Vagina (tissue), 2 donors: Measurements from ENCODE around the gene RFX7. TPM values are rescaled to one million over a fixed set of nuclear protein-coding genes. Genes with fewer than 3 reads are reported as not detected.
"Not testable (repeated sequence)": the region's sequence is repeated elsewhere in the genome, so short reads cannot be mapped to it uniquely, and the experiment has no call there.

Source experiments
- DNase-seq, 2 donors: peaks; one replicate each; pipeline ENCODE4 v3.0.0-alpha.2; 2017; ENCODE audit errors: extremely low spot score in 2 of 2
- H3K27ac ChIP-seq: fragments of 200-600 bp; sonication (generic); one replicate; pipeline ENCODE4 v1.5.1; 2019
- H3K27me3 ChIP-seq: fragments of 200-600 bp; sonication (generic); one replicate; pipeline ENCODE4 v1.5.1; 2019
- H3K36me3 ChIP-seq, 2 donors: fragments of 200-600 bp; sonication (generic); one replicate each; pipeline ENCODE4 v1.5.1; 2017 to 2019
- H3K4me1 ChIP-seq: fragments of 200-600 bp; sonication (generic); one replicate; pipeline ENCODE4 v1.5.1; 2019
- H3K4me3 ChIP-seq, 2 donors: fragments of 200-600 bp; sonication (generic); 1 replicate in 1 of 2; 2 replicates in 1 of 2; pipeline ENCODE4 v1.5.1; 2016 to 2019
- H3K9me3 ChIP-seq: fragments of 200-600 bp; sonication (generic); one replicate; pipeline ENCODE4 v1.5.1; 2019
- POLR2A ChIP-seq, 2 donors: fragments of 450-650 bp; IDR thresholded peaks; one replicate each; pipeline ENCODE4 v1.6.1; 2017; ENCODE audit warnings: antibody characterized with exemption in 2 of 2, mild to moderate bottlenecking in 2 of 2, moderate library complexity in 2 of 2
- POLR2AphosphoS5 ChIP-seq, 2 donors: sonication (generic); formaldehyde crosslinking; IDR thresholded peaks; one replicate each; pipeline ENCODE4 v1.9.0; 2017; ENCODE audit warnings: antibody characterized with exemption in 2 of 2, mild to moderate bottlenecking in 2 of 2, low read depth in 1 of 2; ENCODE audit not compliant: insufficient read depth in 1 of 2
- intact Hi-C: fragments of 100-400 bp; cut with DNase I; formaldehyde crosslinking; loops from one replicate; pipeline ENCODE4 v1.15.1; 2023
- total RNA-seq: library from RNA; depleted of rRNA; stranded (reverse); fragments of >200 nt; gene quantifications from one replicate; pipeline ENCODE4 v1.2.3, GENCODE V29; 2016
- TF ChIP-seq, protein P1 (sequence below), 3 experiments: fragments of 450-650 bp in 2 of 3; fragments of 200-600 bp in 1 of 3; sonication (generic) in 1 of 3; IDR thresholded peaks; one replicate each; pipeline ENCODE4 v1.5.1; 2017 to 2019; ENCODE audit warnings: antibody characterized with exemption in 3 of 3, mild to moderate bottlenecking in 2 of 3, moderate library complexity in 2 of 3

RFX7 gene
- total RNA-seq, 1 donor from 2014 or later, result 15.5 TPM

DNA sequence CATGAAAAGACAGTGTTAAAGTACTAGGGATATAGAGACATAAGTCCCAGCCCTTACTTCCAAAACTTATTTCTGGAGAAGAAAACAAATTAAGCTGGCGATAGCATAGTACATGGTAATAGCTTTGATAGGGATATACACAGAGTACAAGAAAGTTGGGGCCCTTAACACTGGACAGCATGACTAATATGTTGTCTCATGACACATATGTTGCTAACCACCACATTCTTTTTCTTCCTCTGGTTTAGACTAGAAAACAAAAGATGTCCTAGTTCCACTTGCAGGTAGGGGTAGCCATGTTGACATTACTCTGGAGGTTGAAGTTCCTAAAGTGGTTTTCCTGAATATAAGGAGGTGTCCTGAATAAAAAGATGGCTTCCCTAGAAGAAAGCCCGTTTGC, 75.3 kb downstream of the RFX7 start:
- intact Hi-C loops, result no loop called here
- Histone ChIP-seq H3K9me3 (no peaks in the 10 kb centered on the region), H3K27me3 (no peaks in the 10 kb centered on the region), H3K27ac (no peak overlapping the region), H3K4me1 (peaks cover 6% of the 10 kb centered on the region), H3K36me3 (peaks cover 0 to 3% of the 10 kb centered on the region in 2 donors), H3K4me3 (no peak overlapping the region)
- DNase-seq, result no peak
- TF ChIP-seq POLR2A (IDR thresholded peaks at IDR 0.05) (no peak), POLR2AphosphoS5 (IDR thresholded peaks at IDR 0.05; ENCODE audit: insufficient read depth in 1 of 2, low read depth in 1 of 2) (no peak)
- TF ChIP-seq, protein P1, sequence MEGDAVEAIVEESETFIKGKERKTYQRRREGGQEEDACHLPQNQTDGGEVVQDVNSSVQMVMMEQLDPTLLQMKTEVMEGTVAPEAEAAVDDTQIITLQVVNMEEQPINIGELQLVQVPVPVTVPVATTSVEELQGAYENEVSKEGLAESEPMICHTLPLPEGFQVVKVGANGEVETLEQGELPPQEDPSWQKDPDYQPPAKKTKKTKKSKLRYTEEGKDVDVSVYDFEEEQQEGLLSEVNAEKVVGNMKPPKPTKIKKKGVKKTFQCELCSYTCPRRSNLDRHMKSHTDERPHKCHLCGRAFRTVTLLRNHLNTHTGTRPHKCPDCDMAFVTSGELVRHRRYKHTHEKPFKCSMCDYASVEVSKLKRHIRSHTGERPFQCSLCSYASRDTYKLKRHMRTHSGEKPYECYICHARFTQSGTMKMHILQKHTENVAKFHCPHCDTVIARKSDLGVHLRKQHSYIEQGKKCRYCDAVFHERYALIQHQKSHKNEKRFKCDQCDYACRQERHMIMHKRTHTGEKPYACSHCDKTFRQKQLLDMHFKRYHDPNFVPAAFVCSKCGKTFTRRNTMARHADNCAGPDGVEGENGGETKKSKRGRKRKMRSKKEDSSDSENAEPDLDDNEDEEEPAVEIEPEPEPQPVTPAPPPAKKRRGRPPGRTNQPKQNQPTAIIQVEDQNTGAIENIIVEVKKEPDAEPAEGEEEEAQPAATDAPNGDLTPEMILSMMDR (IDR thresholded peaks at IDR 0.05), result no peak

DNA sequence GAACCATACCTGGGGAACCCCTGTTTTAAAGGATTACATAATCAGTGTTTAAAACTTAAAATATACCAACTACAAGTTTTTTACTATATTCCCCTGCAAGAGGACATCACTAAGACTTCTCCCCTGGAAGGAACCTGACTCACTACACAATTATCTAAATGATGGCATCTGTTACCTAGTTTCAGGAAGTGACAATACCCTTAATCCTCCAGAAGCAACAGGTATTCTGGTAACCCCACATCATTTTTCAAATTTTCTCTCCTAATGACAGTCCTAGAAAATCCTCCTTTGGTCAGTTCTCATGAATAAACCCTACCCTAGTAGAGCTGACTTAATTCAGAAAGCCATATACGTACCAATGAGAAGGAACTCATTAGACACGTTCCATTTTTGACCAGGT, 78.4 kb downstream of the RFX7 start:
- peaks cover 32% of the 10 kb centered on the region for H3K4me1 ChIP-seq
- DNase-seq, result no peak
- intact Hi-C loops, result no loop called here
- H3K4me3 ChIP-seq, result no peak overlapping the region
- no peak for TF ChIP-seq POLR2AphosphoS5 (IDR thresholded peaks at IDR 0.05; ENCODE audit: insufficient read depth in 1 of 2, low read depth in 1 of 2)
- TF ChIP-seq, protein P1 (IDR thresholded peaks at IDR 0.05), result no peak
- no peak for TF ChIP-seq POLR2A (IDR thresholded peaks at IDR 0.05)
- no peaks in the 10 kb centered on the region for H3K9me3 ChIP-seq
- H3K27me3 ChIP-seq, result no peaks in the 10 kb centered on the region
- H3K27ac ChIP-seq, result no peak overlapping the region
- H3K36me3 ChIP-seq, result no peaks in the 10 kb centered on the region

DNA sequence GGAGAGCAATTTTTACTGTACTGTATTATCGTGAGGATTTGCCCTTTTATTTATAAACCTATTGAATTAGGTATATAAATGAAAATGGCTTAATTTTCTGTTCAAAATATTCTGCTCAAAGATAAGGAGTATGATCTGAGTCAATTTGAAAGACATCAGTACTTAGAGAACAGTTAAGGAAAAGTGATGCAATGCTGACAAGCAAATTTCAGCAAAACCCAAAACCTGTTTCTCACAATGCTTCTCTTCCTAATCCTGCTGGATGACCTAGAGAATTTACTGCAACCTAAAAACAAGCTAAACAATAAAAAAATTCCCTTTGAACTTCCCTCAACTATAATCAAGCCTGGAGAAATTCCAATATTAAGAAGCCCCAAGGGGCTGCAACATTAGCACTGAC, 82.7 kb downstream of the RFX7 start:
- DNase-seq, result no peak
- Histone ChIP-seq H3K4me1 (peaks cover 26% of the 10 kb centered on the region), H3K36me3 (no peaks in the 10 kb centered on the region), H3K4me3 (no peak overlapping the region), H3K27ac (no peak overlapping the region), H3K27me3 (no peaks in the 10 kb centered on the region), H3K9me3 (no peaks in the 10 kb centered on the region)
- intact Hi-C loops, result no loop called here
- TF ChIP-seq, protein P1 (IDR thresholded peaks at IDR 0.05), result no peak
- no peak for TF ChIP-seq POLR2A (IDR thresholded peaks at IDR 0.05)
- TF ChIP-seq POLR2AphosphoS5 (IDR thresholded peaks at IDR 0.05; ENCODE audit: insufficient read depth in 1 of 2, low read depth in 1 of 2), result no peak

DNA sequence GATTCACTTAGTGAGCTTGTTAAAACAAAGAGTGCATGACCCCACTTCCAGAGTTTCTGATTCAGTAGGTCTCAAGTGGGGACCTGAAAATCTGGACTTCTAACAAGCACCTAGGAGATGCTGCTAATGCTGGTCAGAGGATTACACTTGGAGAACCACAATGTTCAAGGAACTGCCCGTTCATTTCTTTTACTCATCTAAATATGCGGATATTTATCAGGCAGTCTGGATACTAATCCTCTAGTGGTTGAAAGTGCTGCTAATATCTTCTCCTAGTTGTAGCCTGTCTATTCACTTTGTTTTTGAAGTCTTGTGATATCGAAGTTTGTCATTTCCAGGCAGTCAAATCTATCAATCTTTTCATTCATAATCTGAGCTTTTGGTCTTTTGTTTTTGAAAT, 86.8 kb downstream of the RFX7 start:
- H3K27ac ChIP-seq, result no peak overlapping the region
- no peaks in the 10 kb centered on the region for H3K36me3 ChIP-seq
- no peaks in the 10 kb centered on the region for H3K27me3 ChIP-seq
- peaks cover 16% of the 10 kb centered on the region for H3K4me1 ChIP-seq
- no peak for DNase-seq
- H3K9me3 ChIP-seq, result no peaks in the 10 kb centered on the region
- no peak for TF ChIP-seq POLR2A (IDR thresholded peaks at IDR 0.05)
- TF ChIP-seq POLR2AphosphoS5 (IDR thresholded peaks at IDR 0.05; ENCODE audit: insufficient read depth in 1 of 2, low read depth in 1 of 2), result no peak
- TF ChIP-seq, protein P1 (IDR thresholded peaks at IDR 0.05), result no peak
- H3K4me3 ChIP-seq, result no peak overlapping the region
- intact Hi-C loops, result no loop called here

DNA sequence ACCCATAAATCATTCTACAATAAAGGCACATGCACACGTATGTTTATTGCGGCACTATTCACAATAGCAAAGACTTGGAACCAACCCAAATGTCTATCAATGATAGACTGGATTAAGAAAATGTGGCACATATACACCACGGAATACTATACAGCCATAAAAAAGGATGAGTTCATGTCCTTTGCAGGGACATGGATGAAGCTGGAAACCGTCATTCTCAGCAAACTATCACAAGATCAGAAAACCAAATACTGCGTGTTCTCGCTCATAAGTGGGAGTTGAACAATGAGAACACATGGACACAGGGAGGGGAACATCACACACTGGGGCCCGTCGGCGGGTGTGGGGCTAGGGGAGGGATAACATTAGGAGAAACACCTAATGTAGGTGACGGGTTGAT, 88.4 kb downstream of the RFX7 start:
- H3K27ac ChIP-seq, H3K27me3 ChIP-seq, H3K4me3 ChIP-seq, H3K9me3 ChIP-seq, H3K36me3 ChIP-seq, DNase-seq, H3K4me1 ChIP-seq, intact Hi-C loops: not testable (repeated sequence)

DNA sequence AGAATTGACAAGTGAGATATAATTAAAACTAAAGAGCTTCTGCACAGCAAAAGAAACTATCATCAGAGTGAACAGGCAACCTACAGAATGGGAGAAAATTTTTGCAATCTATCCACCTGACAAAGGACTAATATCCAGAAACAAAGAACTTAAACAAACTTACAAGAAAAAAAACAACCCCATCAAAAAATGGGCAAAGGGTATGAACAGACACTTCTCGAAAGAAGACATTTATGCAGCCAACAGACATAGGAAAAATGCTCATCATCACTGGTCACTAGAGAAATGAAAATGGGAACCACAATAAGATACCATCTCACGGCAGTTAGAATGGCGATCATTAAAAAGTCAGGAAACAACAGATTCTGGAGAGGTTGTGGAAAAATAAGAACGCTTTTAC, 88.9 kb downstream of the RFX7 start:
- H3K27ac ChIP-seq, H3K36me3 ChIP-seq, H3K9me3 ChIP-seq, H3K27me3 ChIP-seq, intact Hi-C loops, H3K4me3 ChIP-seq, DNase-seq, H3K4me1 ChIP-seq: not testable (repeated sequence)
